Stimulated activated CD4-positive, alpha-beta T cell treated with anti-CD3 and anti-CD28 coated beads, Interleukin-1b, Interleukin-23, amount 100 ng/mL, for 4 hours (primary cell): ENCODE measurements around the gene PIK3R5.
A peak's percentile ranks its signal among the peaks of the same experiment; 100 is the strongest.
"Not testable (repeated sequence)": the region's sequence is repeated elsewhere in the genome, so short reads cannot be mapped to it uniquely, and the experiment has no call there.

Experiments used
- DNase-seq, 2 donors: peaks; one replicate each; pipeline ENCODE4 v3.0.0-alpha.2; 2020; ENCODE audit warnings: low read depth in 2 of 2

Gene PIK3R5

GRCh38 chr17:8985054-8985701 lies 19.7 kb upstream of the PIK3R5 start:
- DNase-seq: no peak

GRCh38 chr17:8984225-8984624 lies 18.7 kb upstream of the PIK3R5 start:
- DNase-seq: not testable (repeated sequence)

GRCh38 chr17:8981443-8981842 lies 15.9 kb upstream of the PIK3R5 start:
- no peak for DNase-seq

- no peak for DNase-seq
Measured at GRCh38 chr17:8979715-8980114, 14.2 kb upstream of the PIK3R5 start.

- no peak for DNase-seq
Measured at GRCh38 chr17:8976638-8977037, 11.1 kb upstream of the PIK3R5 start.

- no peak for DNase-seq
Measured at GRCh38 chr17:8975091-8975725, 9.7 kb upstream of the PIK3R5 start.

- DNase-seq: no peak
Measured at GRCh38 chr17:8969901-8970300, 4.4 kb upstream of the PIK3R5 start.

- no peak for DNase-seq
Measured at GRCh38 chr17:8968503-8968902, 3.0 kb upstream of the PIK3R5 start.

GRCh38 chr17:8967861-8968260 lies 2.4 kb upstream of the PIK3R5 start:
- no peak for DNase-seq

GRCh38 chr17:8966926-8967325 lies 1.4 kb upstream of the PIK3R5 start:
- DNase-seq: no peak

- DNase-seq: no peak
Measured at GRCh38 chr17:8964801-8965393, 610 bp downstream of the PIK3R5 start.

- no peak for DNase-seq
Measured at GRCh38 chr17:8963647-8964258, 1.8 kb downstream of the PIK3R5 start.

- no peak for DNase-seq
Measured at GRCh38 chr17:8963014-8963413, 2.5 kb downstream of the PIK3R5 start.

- DNase-seq: no peak
Measured at GRCh38 chr17:8961829-8962228, 3.7 kb downstream of the PIK3R5 start.

GRCh38 chr17:8960325-8961140 lies 5.0 kb downstream of the PIK3R5 start:
- DNase-seq: no peak

- no peak for DNase-seq
Measured at GRCh38 chr17:8959312-8959918, 6.1 kb downstream of the PIK3R5 start.

- DNase-seq: no peak
Measured at GRCh38 chr17:8957721-8958120, 7.8 kb downstream of the PIK3R5 start.

- DNase-seq: no peak
Measured at GRCh38 chr17:8956465-8956902, 9.0 kb downstream of the PIK3R5 start.

GRCh38 chr17:8955021-8955959 lies 10.2 kb downstream of the PIK3R5 start:
- DNase-seq: no peak

- peak; percentile 39 to 53 for DNase-seq
Measured at GRCh38 chr17:8954339-8954738, 11.2 kb downstream of the PIK3R5 start.
